HepG2 (cell line): ENCODE data around the gene RHCE.
"Not testable (repeated sequence)": the region's sequence is repeated elsewhere in the genome, so short reads cannot be mapped to it uniquely, and the experiment has no call there.

ENCODE experiments used
- SMC3 ChIP-seq: IDR thresholded peaks from 2 replicates; pipeline ENCODE4 v1.6.1; 2011; ENCODE audit warnings: low read length, improper control_type of control experiment
- TF ChIP-seq, protein P1 (sequence below), 2 experiments: IDR thresholded peaks; 2 replicates each; pipeline ENCODE4 v1.6.1; 2011 to 2012; ENCODE audit warnings: low read length in 2 of 2, borderline replicate concordance in 1 of 2, low read depth in 1 of 2, mild to moderate bottlenecking in 1 of 2, moderate library complexity in 1 of 2

- TF ChIP-seq SMC3 = not testable (repeated sequence)
- TF ChIP-seq, protein P1, sequence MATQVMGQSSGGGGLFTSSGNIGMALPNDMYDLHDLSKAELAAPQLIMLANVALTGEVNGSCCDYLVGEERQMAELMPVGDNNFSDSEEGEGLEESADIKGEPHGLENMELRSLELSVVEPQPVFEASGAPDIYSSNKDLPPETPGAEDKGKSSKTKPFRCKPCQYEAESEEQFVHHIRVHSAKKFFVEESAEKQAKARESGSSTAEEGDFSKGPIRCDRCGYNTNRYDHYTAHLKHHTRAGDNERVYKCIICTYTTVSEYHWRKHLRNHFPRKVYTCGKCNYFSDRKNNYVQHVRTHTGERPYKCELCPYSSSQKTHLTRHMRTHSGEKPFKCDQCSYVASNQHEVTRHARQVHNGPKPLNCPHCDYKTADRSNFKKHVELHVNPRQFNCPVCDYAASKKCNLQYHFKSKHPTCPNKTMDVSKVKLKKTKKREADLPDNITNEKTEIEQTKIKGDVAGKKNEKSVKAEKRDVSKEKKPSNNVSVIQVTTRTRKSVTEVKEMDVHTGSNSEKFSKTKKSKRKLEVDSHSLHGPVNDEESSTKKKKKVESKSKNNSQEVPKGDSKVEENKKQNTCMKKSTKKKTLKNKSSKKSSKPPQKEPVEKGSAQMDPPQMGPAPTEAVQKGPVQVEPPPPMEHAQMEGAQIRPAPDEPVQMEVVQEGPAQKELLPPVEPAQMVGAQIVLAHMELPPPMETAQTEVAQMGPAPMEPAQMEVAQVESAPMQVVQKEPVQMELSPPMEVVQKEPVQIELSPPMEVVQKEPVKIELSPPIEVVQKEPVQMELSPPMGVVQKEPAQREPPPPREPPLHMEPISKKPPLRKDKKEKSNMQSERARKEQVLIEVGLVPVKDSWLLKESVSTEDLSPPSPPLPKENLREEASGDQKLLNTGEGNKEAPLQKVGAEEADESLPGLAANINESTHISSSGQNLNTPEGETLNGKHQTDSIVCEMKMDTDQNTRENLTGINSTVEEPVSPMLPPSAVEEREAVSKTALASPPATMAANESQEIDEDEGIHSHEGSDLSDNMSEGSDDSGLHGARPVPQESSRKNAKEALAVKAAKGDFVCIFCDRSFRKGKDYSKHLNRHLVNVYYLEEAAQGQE (IDR thresholded peaks at IDR 0.05; ENCODE audit: borderline replicate concordance in 1 of 2, low read depth in 1 of 2, low read length in 2 of 2) = not testable (repeated sequence)
Observed at GRCh38 chr1:25383090-25383489, 37.5 kb downstream of the RHCE start.
